ENCODE results near the gene JAML.

DNA sequence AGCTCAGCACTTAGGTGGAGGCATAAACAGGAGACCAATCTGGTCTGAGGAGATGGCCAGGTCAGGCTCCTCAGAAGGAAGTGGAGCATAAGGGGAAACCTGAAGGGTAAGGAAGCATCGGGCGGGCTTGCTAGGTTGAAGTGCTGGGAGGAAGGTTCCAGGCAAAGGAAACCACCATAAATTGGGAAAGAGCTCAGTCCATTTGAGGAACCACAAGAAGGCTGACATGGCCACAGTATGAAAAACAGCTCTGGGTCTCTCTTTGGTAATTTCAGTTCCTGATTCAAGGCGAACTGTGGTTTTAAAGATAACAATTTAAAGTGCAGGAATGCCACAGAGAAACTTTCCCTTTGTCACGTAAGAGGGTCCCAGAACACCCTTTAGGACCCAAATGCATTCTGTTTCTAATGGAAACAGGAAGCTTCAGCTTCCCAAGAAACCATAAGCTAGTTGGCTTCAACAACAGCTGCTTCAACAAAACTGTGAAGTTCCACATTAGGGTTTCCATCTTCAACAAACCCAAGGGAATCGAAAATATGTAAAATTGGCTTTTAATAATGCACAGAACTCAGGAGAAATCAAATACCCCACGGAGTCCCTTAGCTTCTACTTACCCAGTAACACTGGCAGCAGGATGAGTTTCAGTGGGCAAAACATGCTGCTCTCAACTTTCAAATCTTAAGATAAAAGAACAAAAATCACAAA lies 10.4 kb downstream of the JAML start:
- TF ChIP-seq FOS (IDR thresholded peaks at IDR 0.05; ENCODE audit: low read depth, low read length) (no peak), POLR2A (IDR thresholded peaks at IDR 0.05; ENCODE audit: low read depth, low read length) (no peak), CHD1 (IDR thresholded peaks at IDR 0.05; ENCODE audit: low read depth, low read length) (no peak), SMC3 (IDR thresholded peaks at IDR 0.05; ENCODE audit: low read depth, low read length) (no peak), CEBPB (IDR thresholded peaks at IDR 0.05; ENCODE audit: low read depth, low read length) (no peak), MAFK (IDR thresholded peaks at IDR 0.05; ENCODE audit: low read depth, low read length) (no peak)
- TF ChIP-seq, protein P1, sequence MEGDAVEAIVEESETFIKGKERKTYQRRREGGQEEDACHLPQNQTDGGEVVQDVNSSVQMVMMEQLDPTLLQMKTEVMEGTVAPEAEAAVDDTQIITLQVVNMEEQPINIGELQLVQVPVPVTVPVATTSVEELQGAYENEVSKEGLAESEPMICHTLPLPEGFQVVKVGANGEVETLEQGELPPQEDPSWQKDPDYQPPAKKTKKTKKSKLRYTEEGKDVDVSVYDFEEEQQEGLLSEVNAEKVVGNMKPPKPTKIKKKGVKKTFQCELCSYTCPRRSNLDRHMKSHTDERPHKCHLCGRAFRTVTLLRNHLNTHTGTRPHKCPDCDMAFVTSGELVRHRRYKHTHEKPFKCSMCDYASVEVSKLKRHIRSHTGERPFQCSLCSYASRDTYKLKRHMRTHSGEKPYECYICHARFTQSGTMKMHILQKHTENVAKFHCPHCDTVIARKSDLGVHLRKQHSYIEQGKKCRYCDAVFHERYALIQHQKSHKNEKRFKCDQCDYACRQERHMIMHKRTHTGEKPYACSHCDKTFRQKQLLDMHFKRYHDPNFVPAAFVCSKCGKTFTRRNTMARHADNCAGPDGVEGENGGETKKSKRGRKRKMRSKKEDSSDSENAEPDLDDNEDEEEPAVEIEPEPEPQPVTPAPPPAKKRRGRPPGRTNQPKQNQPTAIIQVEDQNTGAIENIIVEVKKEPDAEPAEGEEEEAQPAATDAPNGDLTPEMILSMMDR (conservative IDR thresholded peaks at IDR 0.05; ENCODE audit: low read depth, low read length): no peak
- TF ChIP-seq, protein P2, sequence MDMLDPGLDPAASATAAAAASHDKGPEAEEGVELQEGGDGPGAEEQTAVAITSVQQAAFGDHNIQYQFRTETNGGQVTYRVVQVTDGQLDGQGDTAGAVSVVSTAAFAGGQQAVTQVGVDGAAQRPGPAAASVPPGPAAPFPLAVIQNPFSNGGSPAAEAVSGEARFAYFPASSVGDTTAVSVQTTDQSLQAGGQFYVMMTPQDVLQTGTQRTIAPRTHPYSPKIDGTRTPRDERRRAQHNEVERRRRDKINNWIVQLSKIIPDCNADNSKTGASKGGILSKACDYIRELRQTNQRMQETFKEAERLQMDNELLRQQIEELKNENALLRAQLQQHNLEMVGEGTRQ (IDR thresholded peaks at IDR 0.05; ENCODE audit: low read depth, low read length): no peak
